ENCODE measurements around the gene LTBP1.

The LTBP1 gene

GRCh38 chr2:33292981-33293595 is 346.3 kb downstream of the LTBP1 start:
- no peak for DNase-seq (ENCODE audit: low read depth in 1 of 2, low spot score in 1 of 2)

- no peak for DNase-seq (ENCODE audit: low read depth in 1 of 2, low spot score in 1 of 2)
These were observed 351.5 kb downstream of the LTBP1 start for GRCh38 chr2:33298233-33298632.

- no peak for DNase-seq (ENCODE audit: low read depth in 1 of 2, low spot score in 1 of 2)
These were observed 354.6 kb downstream of the LTBP1 start for GRCh38 chr2:33301355-33301754.

- DNase-seq (ENCODE audit: low read depth in 1 of 2, low spot score in 1 of 2) = no peak
These were observed 355.6 kb downstream of the LTBP1 start for GRCh38 chr2:33302348-33302747.

- DNase-seq (ENCODE audit: low read depth in 1 of 2, low spot score in 1 of 2) = no peak
These were observed 357.5 kb downstream of the LTBP1 start for GRCh38 chr2:33304032-33304864.

- no peak for DNase-seq (ENCODE audit: low read depth in 1 of 2, low spot score in 1 of 2)
These were observed 361.0 kb downstream of the LTBP1 start for GRCh38 chr2:33307659-33308270.

- DNase-seq (ENCODE audit: low read depth in 1 of 2, low spot score in 1 of 2) = no peak
These were observed 365.6 kb downstream of the LTBP1 start for GRCh38 chr2:33312355-33312754.

- DNase-seq (ENCODE audit: low read depth in 1 of 2, low spot score in 1 of 2) = no peak
These were observed 366.3 kb downstream of the LTBP1 start for GRCh38 chr2:33313039-33313438.

GRCh38 chr2:33314541-33314940 is 367.8 kb downstream of the LTBP1 start:
- DNase-seq (ENCODE audit: low read depth in 1 of 2, low spot score in 1 of 2) = no peak

GRCh38 chr2:33316328-33316727 is 369.6 kb downstream of the LTBP1 start:
- DNase-seq (ENCODE audit: low read depth in 1 of 2, low spot score in 1 of 2) = no peak

GRCh38 chr2:33317369-33318007 is 370.7 kb downstream of the LTBP1 start:
- DNase-seq (ENCODE audit: low read depth in 1 of 2, low spot score in 1 of 2) = no peak

GRCh38 chr2:33318456-33318855 is 371.7 kb downstream of the LTBP1 start:
- DNase-seq (ENCODE audit: low read depth in 1 of 2, low spot score in 1 of 2) = no peak

- DNase-seq (ENCODE audit: low read depth in 1 of 2, low spot score in 1 of 2) = no peak
These were observed 373.8 kb downstream of the LTBP1 start for GRCh38 chr2:33320573-33320972.

- DNase-seq (ENCODE audit: low read depth in 1 of 2, low spot score in 1 of 2) = no peak
These were observed 374.6 kb downstream of the LTBP1 start for GRCh38 chr2:33321236-33321771.

GRCh38 chr2:33321876-33322483 is 375.2 kb downstream of the LTBP1 start:
- no peak for DNase-seq (ENCODE audit: low read depth in 1 of 2, low spot score in 1 of 2)

GRCh38 chr2:33322612-33323011 is 375.9 kb downstream of the LTBP1 start:
- DNase-seq (ENCODE audit: low read depth in 1 of 2, low spot score in 1 of 2) = no peak

GRCh38 chr2:33323957-33324356 is 377.2 kb downstream of the LTBP1 start:
- no peak for DNase-seq (ENCODE audit: low read depth in 1 of 2, low spot score in 1 of 2)

- DNase-seq (ENCODE audit: low read depth in 1 of 2, low spot score in 1 of 2) = no peak
These were observed 379.3 kb downstream of the LTBP1 start for GRCh38 chr2:33326100-33326499.

GRCh38 chr2:33333433-33333832 is 386.7 kb downstream of the LTBP1 start:
- DNase-seq (ENCODE audit: low read depth in 1 of 2, low spot score in 1 of 2) = no peak

GRCh38 chr2:33334083-33334482 is 387.3 kb downstream of the LTBP1 start:
- DNase-seq (ENCODE audit: low read depth in 1 of 2, low spot score in 1 of 2) = no peak

GRCh38 chr2:33335516-33335915 is 388.8 kb downstream of the LTBP1 start:
- no peak for DNase-seq (ENCODE audit: low read depth in 1 of 2, low spot score in 1 of 2)
